ENCODE measurements around the gene FUBP3.

DNA sequence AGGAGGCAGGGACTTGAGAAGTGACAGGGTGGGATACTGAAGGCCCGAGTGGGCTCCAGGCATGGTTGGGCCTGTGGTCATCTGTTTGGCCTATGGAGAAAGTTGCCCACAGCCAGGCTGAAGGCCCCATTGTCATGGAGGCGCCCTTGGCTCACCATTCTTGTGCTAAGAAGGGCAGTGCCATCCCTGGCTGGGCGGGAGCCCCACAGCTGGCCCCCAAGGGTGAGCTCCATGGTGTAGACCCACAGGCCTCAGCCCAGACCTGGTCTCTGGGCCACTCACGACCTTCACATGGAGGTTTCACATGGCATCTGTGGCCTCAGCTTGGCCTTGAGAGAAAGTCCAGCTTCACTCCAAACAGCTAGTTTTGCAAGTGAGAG is 50.7 kb downstream of the FUBP3 start:
- TF ChIP-seq, protein P1, sequence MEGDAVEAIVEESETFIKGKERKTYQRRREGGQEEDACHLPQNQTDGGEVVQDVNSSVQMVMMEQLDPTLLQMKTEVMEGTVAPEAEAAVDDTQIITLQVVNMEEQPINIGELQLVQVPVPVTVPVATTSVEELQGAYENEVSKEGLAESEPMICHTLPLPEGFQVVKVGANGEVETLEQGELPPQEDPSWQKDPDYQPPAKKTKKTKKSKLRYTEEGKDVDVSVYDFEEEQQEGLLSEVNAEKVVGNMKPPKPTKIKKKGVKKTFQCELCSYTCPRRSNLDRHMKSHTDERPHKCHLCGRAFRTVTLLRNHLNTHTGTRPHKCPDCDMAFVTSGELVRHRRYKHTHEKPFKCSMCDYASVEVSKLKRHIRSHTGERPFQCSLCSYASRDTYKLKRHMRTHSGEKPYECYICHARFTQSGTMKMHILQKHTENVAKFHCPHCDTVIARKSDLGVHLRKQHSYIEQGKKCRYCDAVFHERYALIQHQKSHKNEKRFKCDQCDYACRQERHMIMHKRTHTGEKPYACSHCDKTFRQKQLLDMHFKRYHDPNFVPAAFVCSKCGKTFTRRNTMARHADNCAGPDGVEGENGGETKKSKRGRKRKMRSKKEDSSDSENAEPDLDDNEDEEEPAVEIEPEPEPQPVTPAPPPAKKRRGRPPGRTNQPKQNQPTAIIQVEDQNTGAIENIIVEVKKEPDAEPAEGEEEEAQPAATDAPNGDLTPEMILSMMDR (IDR thresholded peaks at IDR 0.05), result no peak
- TF ChIP-seq ZFX (IDR thresholded peaks at IDR 0.05; ENCODE audit: borderline replicate concordance), result no peak
